Mesenchymal stem cell (in vitro differentiated cells and primary cell): Measurements from ENCODE around the gene CHST3.

Source experiments
- DNase-seq: peaks from one replicate; pipeline ENCODE4 v3.0.0-alpha.2; 2013
- H2AFZ ChIP-seq: one replicate; pipeline ENCODE4 v1.6.1; 2013; ENCODE audit warnings: low read depth, mild to moderate bottlenecking, control low read depth, inconsistent platforms, low read length, moderate library complexity
- H2AK5ac ChIP-seq: 2 replicates; pipeline ENCODE4 v1.6.1; 2013; ENCODE audit warnings: low read length, moderate library complexity, mild to moderate bottlenecking, inconsistent platforms; ENCODE audit not compliant: severe bottlenecking
- H2BK120ac ChIP-seq: one replicate; pipeline ENCODE4 v1.6.1; 2013; ENCODE audit warnings: low read depth, mild to moderate bottlenecking, inconsistent platforms, low read length, moderate library complexity
- H2BK12ac ChIP-seq, 2 experiments: one replicate each; pipeline ENCODE4 v1.6.1; 2013; ENCODE audit warnings: inconsistent platforms in 2 of 2, low read length in 2 of 2, mild to moderate bottlenecking in 2 of 2, moderate library complexity in 2 of 2, control low read depth in 1 of 2
- H2BK15ac ChIP-seq: one replicate; pipeline ENCODE4 v1.6.1; 2013; ENCODE audit warnings: mild to moderate bottlenecking, low read depth, inconsistent platforms; ENCODE audit not compliant: poor library complexity, severe bottlenecking
- H2BK5ac ChIP-seq: 2 replicates; pipeline ENCODE4 v1.6.1; 2013; ENCODE audit warnings: low read depth, mild to moderate bottlenecking, low read length, control low read depth, inconsistent platforms; ENCODE audit not compliant: poor library complexity, severe bottlenecking
- H3K14ac ChIP-seq, 2 experiments: one replicate each; pipeline ENCODE4 v1.6.1; 2013; ENCODE audit warnings: inconsistent platforms in 2 of 2, low read length in 2 of 2, control low read depth in 1 of 2, mild to moderate bottlenecking in 1 of 2, moderate library complexity in 1 of 2
- H3K18ac ChIP-seq, 2 experiments: one replicate each; pipeline ENCODE4 v1.6.1; 2013; ENCODE audit warnings: inconsistent platforms in 2 of 2, low read length in 2 of 2, control low read depth in 1 of 2, low read depth in 1 of 2, mild to moderate bottlenecking in 1 of 2
- H3K23ac ChIP-seq, 2 experiments: one replicate each; pipeline ENCODE4 v1.6.1; 2013; ENCODE audit warnings: inconsistent platforms in 2 of 2, low read length in 2 of 2, mild to moderate bottlenecking in 2 of 2, moderate library complexity in 2 of 2, control low read depth in 1 of 2
- H3K27ac ChIP-seq: 2 replicates; pipeline ENCODE4 v1.5.1; 2013; ENCODE audit warnings: mild to moderate bottlenecking, moderate library complexity, low read length, control low read depth, inconsistent platforms; ENCODE audit not compliant: poor library complexity, severe bottlenecking
- H3K27me3 ChIP-seq, 2 experiments: 2 replicates each; pipeline versions ENCODE4 v1.6.1 to v1.7.0; 2013; ENCODE audit warnings: low read length in 2 of 2, mild to moderate bottlenecking in 2 of 2, moderate library complexity in 2 of 2, control low read depth in 1 of 2, inconsistent platforms in 1 of 2; ENCODE audit not compliant: control insufficient read depth in 1 of 2, insufficient read depth in 1 of 2
- H3K36me3 ChIP-seq, 2 experiments: 2 replicates each; pipeline versions ENCODE4 v1.6.1 to v1.7.0; 2013; ENCODE audit warnings: low read length in 2 of 2, control low read depth in 1 of 2, inconsistent platforms in 1 of 2, low read depth in 1 of 2, mild to moderate bottlenecking in 1 of 2; ENCODE audit not compliant: insufficient read depth in 2 of 2, control insufficient read depth in 1 of 2
- H3K4ac ChIP-seq, 2 experiments: one replicate each; pipeline ENCODE4 v1.6.1; 2013; ENCODE audit warnings: inconsistent platforms in 2 of 2, low read length in 2 of 2, mild to moderate bottlenecking in 2 of 2, moderate library complexity in 2 of 2, control low read depth in 1 of 2, low read depth in 1 of 2
- H3K4me1 ChIP-seq: 2 replicates; pipeline ENCODE4 v1.6.1; 2013; ENCODE audit warnings: low read depth, low read length, control low read depth; ENCODE audit not compliant: control insufficient read depth, insufficient read depth
- H3K4me2 ChIP-seq: 2 replicates; pipeline ENCODE4 v1.6.1; 2013; ENCODE audit warnings: low read length, mild to moderate bottlenecking, inconsistent platforms; ENCODE audit not compliant: poor library complexity, severe bottlenecking
- H3K4me3 ChIP-seq, 2 experiments: 2 replicates each; pipeline versions ENCODE4 v1.5.1 to v1.7.0; 2013; ENCODE audit warnings: low read length in 2 of 2, mild to moderate bottlenecking in 2 of 2, control low read depth in 1 of 2, low read depth in 1 of 2; ENCODE audit not compliant: insufficient read depth in 1 of 2
- H3K79me1 ChIP-seq: replicated peaks from 2 replicates; pipeline ENCODE4 v1.6.1; 2013; ENCODE audit warnings: mild to moderate bottlenecking, control low read depth, low read length, inconsistent platforms; ENCODE audit not compliant: poor library complexity, severe bottlenecking
- H3K9ac ChIP-seq: 2 replicates; pipeline ENCODE4 v1.7.0; 2013; ENCODE audit warnings: mild to moderate bottlenecking, low read length, moderate library complexity
- H3K9me3 ChIP-seq: 2 replicates; pipeline ENCODE4 v1.7.0; 2013; ENCODE audit warnings: mild to moderate bottlenecking, low read length; ENCODE audit not compliant: control insufficient read depth
- H4K8ac ChIP-seq: one replicate; pipeline ENCODE4 v1.6.1; 2013; ENCODE audit warnings: inconsistent platforms, mild to moderate bottlenecking, low read length, moderate library complexity
- H4K91ac ChIP-seq: one replicate; pipeline ENCODE4 v1.6.1; 2013; ENCODE audit warnings: mild to moderate bottlenecking, low read length, inconsistent platforms
- WGBS: methylation state at CpG from one replicate; pipeline ENCODE4 v1.1.7; 2013; ENCODE audit warnings: mixed read lengths; 5-methylcytosine and 5-hydroxymethylcytosine counted together

The CHST3 gene

GRCh38 chr10:71998840-71999194, 34.6 kb downstream of the CHST3 start:
- peak overlapping the region; percentile 62 for H3K9ac ChIP-seq
- H3K14ac ChIP-seq: no peak overlapping the region
- H2AFZ ChIP-seq: no peak overlapping the region
- peak overlapping the region; percentile 66 for H4K8ac ChIP-seq
- peak; percentile 90 for DNase-seq
- no peak overlapping the region for H2AK5ac ChIP-seq
- peak overlapping the region; percentile 90 for H2BK120ac ChIP-seq
- H4K91ac ChIP-seq: peak overlapping the region; percentile 98
- no peaks in the 10 kb centered on the region for H3K36me3 ChIP-seq
- H3K4me1 ChIP-seq: peaks cover 33% of the 10 kb centered on the region
- H3K79me1 ChIP-seq: peaks cover 31% of the 10 kb centered on the region
- 23% methylated on average over 4 of the region's 5 CpGs for WGBS
- peak overlapping the region; percentile 29 to 79 for H3K4ac ChIP-seq
- H3K27me3 ChIP-seq: no peaks in the 10 kb centered on the region
- H3K4me3 ChIP-seq: peak overlapping the region in 1 of 2 experiments; percentile 51
- H2BK12ac ChIP-seq: peak overlapping the region; percentile 7 to 93
- H2BK5ac ChIP-seq: no peak overlapping the region
- H3K23ac ChIP-seq: no peak overlapping the region
- no peaks in the 10 kb centered on the region for H3K9me3 ChIP-seq
- peak overlapping the region; percentile 19 for H3K27ac ChIP-seq
- peak overlapping the region; percentile 94 for H2BK15ac ChIP-seq
- no peak overlapping the region for H3K4me2 ChIP-seq
- peak overlapping the region; percentile 69 to 92 for H3K18ac ChIP-seq

GRCh38 chr10:71999360-72000072, 35.3 kb downstream of the CHST3 start:
- peak overlapping the region; percentile 5 to 88 for H3K4ac ChIP-seq
- H3K36me3 ChIP-seq: no peaks in the 10 kb centered on the region
- H3K14ac ChIP-seq: peak overlapping the region in 1 of 2 experiments; percentile 86
- H2BK15ac ChIP-seq: peak overlapping the region; percentile 94
- no peak overlapping the region for H2BK5ac ChIP-seq
- no peaks in the 10 kb centered on the region for H3K27me3 ChIP-seq
- H2BK12ac ChIP-seq: peak overlapping the region; percentile 29 to 85
- H3K18ac ChIP-seq: peak overlapping the region; percentile 37 to 58
- peak overlapping the region; percentile 54 for H2BK120ac ChIP-seq
- peak; percentile 88 for DNase-seq
- no peak overlapping the region for H3K23ac ChIP-seq
- H3K9me3 ChIP-seq: no peaks in the 10 kb centered on the region
- peaks cover 33% of the 10 kb centered on the region for H3K4me1 ChIP-seq
- peak overlapping the region; percentile 44 for H4K91ac ChIP-seq
- peak overlapping the region in 1 of 2 experiments; percentile 35 for H3K4me3 ChIP-seq
- peak overlapping the region; percentile 11 for H3K27ac ChIP-seq
- peak overlapping the region; percentile 20 for H2AK5ac ChIP-seq
- H3K9ac ChIP-seq: peak overlapping the region; percentile 62
- H3K4me2 ChIP-seq: no peak overlapping the region
- peaks cover 29% of the 10 kb centered on the region for H3K79me1 ChIP-seq
- peak overlapping the region; percentile 66 for H4K8ac ChIP-seq
- 73% methylated on average over 18 of the region's 21 CpGs for WGBS
- H2AFZ ChIP-seq: no peak overlapping the region

GRCh38 chr10:72000073-72001032, 36.2 kb downstream of the CHST3 start:
- Histone ChIP-seq H3K18ac (peak overlapping the region; percentile 58 to 65), H3K27ac (no peak overlapping the region), H3K27me3 (no peaks in the 10 kb centered on the region), H2BK120ac (peak overlapping the region; percentile 69), H3K9ac (peak overlapping the region; percentile 62), H2BK12ac (peak overlapping the region; percentile 57 to 64), H2BK5ac (no peak overlapping the region), H3K14ac (peak overlapping the region in 1 of 2 experiments; percentile 86), H3K4me3 (no peak overlapping the region), H4K91ac (peak overlapping the region; percentile 43), H3K79me1 (peaks cover 29% of the 10 kb centered on the region), H2BK15ac (peak overlapping the region; percentile 87), H4K8ac (peak overlapping the region; percentile 66), H2AFZ (no peak overlapping the region), H3K9me3 (no peaks in the 10 kb centered on the region), H3K4me2 (no peak overlapping the region), H2AK5ac (no peak overlapping the region), H3K4ac (peak overlapping the region; percentile 5 to 88), H3K23ac (no peak overlapping the region), H3K4me1 (peaks cover 33% of the 10 kb centered on the region), H3K36me3 (peaks cover 0 to 2% of the 10 kb centered on the region in 2 experiments)
- no peak for DNase-seq
- 91% methylated on average over 14 of the region's 14 CpGs for WGBS

- peaks cover 31% of the 10 kb centered on the region for H3K79me1 ChIP-seq
- H2AK5ac ChIP-seq: no peak overlapping the region
- no peak overlapping the region for H2BK5ac ChIP-seq
- H2BK15ac ChIP-seq: peak overlapping the region; percentile 87
- no peak overlapping the region for H3K4me3 ChIP-seq
- H3K4me2 ChIP-seq: no peak overlapping the region
- peaks cover 0 to 9% of the 10 kb centered on the region in 2 experiments for H3K36me3 ChIP-seq
- no peak overlapping the region for H2AFZ ChIP-seq
- peak overlapping the region in 1 of 2 experiments; percentile 71 for H3K4ac ChIP-seq
- H3K4me1 ChIP-seq: peaks cover 33% of the 10 kb centered on the region
- DNase-seq: no peak
- H3K9me3 ChIP-seq: no peaks in the 10 kb centered on the region
- H3K18ac ChIP-seq: peak overlapping the region; percentile 58 to 65
- peak overlapping the region; percentile 69 for H2BK120ac ChIP-seq
- WGBS: 88% methylated on average over 4 of the region's 4 CpGs
- H3K27ac ChIP-seq: no peak overlapping the region
- H2BK12ac ChIP-seq: peak overlapping the region; percentile 31 to 57
- no peaks in the 10 kb centered on the region for H3K27me3 ChIP-seq
- H3K9ac ChIP-seq: peak overlapping the region; percentile 18
- H3K23ac ChIP-seq: no peak overlapping the region
- H3K14ac ChIP-seq: peak overlapping the region in 1 of 2 experiments; percentile 3
- no peak overlapping the region for H4K8ac ChIP-seq
- H4K91ac ChIP-seq: peak overlapping the region; percentile 43
Observed at GRCh38 chr10:72001033-72001395, 36.8 kb downstream of the CHST3 start.
